Activated CD4-positive, alpha-beta T cell treated with anti-CD3 and anti-CD28 coated beads, Interleukin-10, Interleukin-2, amounts not matched to agents 100 ng/mL and 50 ng/mL, durations not matched to agents 16 hours and 8 hours (primary cell): ENCODE measurements around the gene AHSA1.

Source experiments
- DNase-seq: peaks from one replicate; pipeline ENCODE4 v3.0.0-alpha.2; 2020

The AHSA1 gene

GRCh38 chr14:77474479-77475177 is 16.7 kb downstream of the AHSA1 start:
- no peak for DNase-seq

- DNase-seq = no peak
Observed at GRCh38 chr14:77475432-77476115, 17.7 kb downstream of the AHSA1 start.

- no peak for DNase-seq
Observed at GRCh38 chr14:77478029-77478428, 20.1 kb downstream of the AHSA1 start.

GRCh38 chr14:77478796-77479195 is 20.9 kb downstream of the AHSA1 start:
- DNase-seq = no peak

GRCh38 chr14:77482422-77482821 is 24.5 kb downstream of the AHSA1 start:
- no peak for DNase-seq

- no peak for DNase-seq
Observed at GRCh38 chr14:77485256-77485655, 27.4 kb downstream of the AHSA1 start.

GRCh38 chr14:77485901-77486678 is 28.2 kb downstream of the AHSA1 start:
- DNase-seq = no peak

- DNase-seq = no peak
Observed at GRCh38 chr14:77488558-77488957, 30.7 kb downstream of the AHSA1 start.

GRCh38 chr14:77489041-77489440 is 31.1 kb downstream of the AHSA1 start:
- no peak for DNase-seq

- no peak for DNase-seq
Observed at GRCh38 chr14:77490347-77490986, 32.6 kb downstream of the AHSA1 start.

GRCh38 chr14:77491056-77491455 is 33.2 kb downstream of the AHSA1 start:
- no peak for DNase-seq

- DNase-seq = no peak
Observed at GRCh38 chr14:77495334-77495733, 37.4 kb downstream of the AHSA1 start.

- peak; percentile 47 for DNase-seq
Observed at GRCh38 chr14:77498120-77498979, 40.5 kb downstream of the AHSA1 start, which contains the start of gene ISM2. TSS of gene ISM2 (minus strand) at chr14:77498816. CDS start at chr14:77498793, 23 bp downstream.

GRCh38 chr14:77498984-77499527 is 41.2 kb downstream of the AHSA1 start:
- no peak for DNase-seq

- DNase-seq = no peak
Observed at GRCh38 chr14:77502109-77502782, 44.4 kb downstream of the AHSA1 start.

GRCh38 chr14:77503138-77503537 is 45.2 kb downstream of the AHSA1 start:
- no peak for DNase-seq

GRCh38 chr14:77505031-77505430 is 47.1 kb downstream of the AHSA1 start:
- DNase-seq = no peak

- DNase-seq = no peak
Observed at GRCh38 chr14:77507762-77508161, 49.9 kb downstream of the AHSA1 start.

- no peak for DNase-seq
Observed at GRCh38 chr14:77508249-77508648, 50.4 kb downstream of the AHSA1 start.

- no peak for DNase-seq
Observed at GRCh38 chr14:77508876-77509275, 51.0 kb downstream of the AHSA1 start.

GRCh38 chr14:77509366-77509765 is 51.5 kb downstream of the AHSA1 start:
- DNase-seq = no peak
